Liver (tissue), 9 donors: ENCODE data around the gene PPP2R5C. TPM values are rescaled to one million over a fixed set of nuclear protein-coding genes. Genes with fewer than 3 reads are reported as not detected.

ENCODE experiments used
- DNase-seq: peaks from one replicate; pipeline ENCODE4 v3.0.0-alpha.2; 2017; ENCODE audit warnings: low spot score
- H3K27ac ChIP-seq, 2 donors: one replicate each; pipeline ENCODE4 v1.7.0; 2013; ENCODE audit warnings: inconsistent platforms in 2 of 2, low read length in 2 of 2, control low read depth in 1 of 2, low read depth in 1 of 2, mild to moderate bottlenecking in 1 of 2
- H3K27me3 ChIP-seq, 4 donors: one replicate each; pipeline versions ENCODE4 v1.6.1 to v1.7.0; 2013; ENCODE audit warnings: low read length in 3 of 4, inconsistent platforms in 1 of 4, mild to moderate bottlenecking in 1 of 4, moderate library complexity in 1 of 4; ENCODE audit not compliant: control insufficient read depth in 4 of 4, insufficient read depth in 4 of 4
- H3K36me3 ChIP-seq, 4 donors: one replicate each; pipeline versions ENCODE4 v1.6.1 to v1.7.0; 2013; ENCODE audit warnings: low read length in 3 of 4, mild to moderate bottlenecking in 3 of 4, low read depth in 1 of 4, moderate library complexity in 1 of 4; ENCODE audit not compliant: control insufficient read depth in 4 of 4, insufficient read depth in 3 of 4
- H3K4me1 ChIP-seq, 4 donors: one replicate each; pipeline versions ENCODE4 v1.6.1 to v1.7.0; 2013; ENCODE audit warnings: low read length in 3 of 4, mild to moderate bottlenecking in 3 of 4, moderate library complexity in 1 of 4; ENCODE audit not compliant: control insufficient read depth in 4 of 4, insufficient read depth in 4 of 4
- H3K4me3 ChIP-seq, 3 donors: one replicate each; pipeline versions ENCODE4 v1.6.1 to v1.7.0; 2013; ENCODE audit warnings: low read length in 3 of 3, control low read depth in 1 of 3, low read depth in 1 of 3, mild to moderate bottlenecking in 1 of 3
- H3K9ac ChIP-seq, 2 donors: one replicate each; pipeline ENCODE4 v1.7.0; 2013; ENCODE audit warnings: low read length in 2 of 2, mild to moderate bottlenecking in 2 of 2, moderate library complexity in 2 of 2, control low read depth in 1 of 2, low read depth in 1 of 2
- H3K9me3 ChIP-seq, 4 donors: one replicate each; pipeline versions ENCODE4 v1.6.1 to v1.7.0; 2013; ENCODE audit warnings: low read length in 3 of 4; ENCODE audit not compliant: control insufficient read depth in 4 of 4
- ATF3 ChIP-seq: IDR thresholded peaks from 2 replicates; pipeline ENCODE4 v1.6.1; 2016; ENCODE audit warnings: antibody characterized with exemption
- EGR1 ChIP-seq, 2 donors: IDR thresholded peaks; 2 replicates each; pipeline ENCODE4 v1.6.1; 2016 to 2018; ENCODE audit warnings: antibody characterized with exemption in 2 of 2, low read depth in 2 of 2
- FOXA1 ChIP-seq: IDR thresholded peaks from 2 replicates; pipeline ENCODE4 v1.6.1; 2016; ENCODE audit warnings: antibody characterized with exemption
- FOXA2 ChIP-seq: IDR thresholded peaks from 2 replicates; pipeline ENCODE4 v1.6.1; 2016; ENCODE audit warnings: antibody characterized with exemption
- GABPA ChIP-seq, 2 donors: IDR thresholded peaks in 1 of 2; conservative IDR thresholded peaks in 1 of 2; 2 replicates each; pipeline ENCODE4 v1.6.1; 2016; ENCODE audit warnings: antibody characterized with exemption in 2 of 2, mild to moderate bottlenecking in 1 of 2, moderate library complexity in 1 of 2
- HNF4A ChIP-seq, 2 donors: conservative IDR thresholded peaks; 2 replicates each; pipeline ENCODE4 v1.6.1; 2016; ENCODE audit warnings: antibody characterized with exemption in 2 of 2, mild to moderate bottlenecking in 2 of 2
- HNF4G ChIP-seq: IDR thresholded peaks from 2 replicates; pipeline ENCODE4 v1.6.1; 2016; ENCODE audit warnings: antibody characterized with exemption
- JUND ChIP-seq, 2 donors: IDR thresholded peaks; 2 replicates each; pipeline ENCODE4 v1.6.1; 2016; ENCODE audit warnings: antibody characterized with exemption in 2 of 2
- MAX ChIP-seq: IDR thresholded peaks from 2 replicates; pipeline ENCODE4 v1.6.1; 2016; ENCODE audit warnings: antibody characterized with exemption
- NR2F2 ChIP-seq: IDR thresholded peaks from 2 replicates; pipeline ENCODE4 v1.6.1; 2016; ENCODE audit warnings: antibody characterized with exemption
- RAD21 ChIP-seq, 2 donors: IDR thresholded peaks; 2 replicates each; pipeline ENCODE4 v1.6.1; 2016; ENCODE audit warnings: antibody characterized with exemption in 2 of 2, mild to moderate bottlenecking in 2 of 2
- RXRA ChIP-seq, 2 donors: IDR thresholded peaks; 2 replicates each; pipeline ENCODE4 v1.6.1; 2017 to 2018; ENCODE audit warnings: antibody characterized with exemption in 2 of 2, mild to moderate bottlenecking in 1 of 2
- SP1 ChIP-seq: IDR thresholded peaks from 2 replicates; pipeline ENCODE4 v1.6.1; 2018; ENCODE audit warnings: antibody characterized with exemption, mild to moderate bottlenecking
- TAF1 ChIP-seq: conservative IDR thresholded peaks from 2 replicates; pipeline ENCODE4 v1.6.1; 2016; ENCODE audit warnings: antibody characterized with exemption, mild to moderate bottlenecking
- YY1 ChIP-seq: IDR thresholded peaks from 2 replicates; pipeline ENCODE4 v1.6.1; 2016; ENCODE audit warnings: antibody characterized with exemption, mild to moderate bottlenecking
- WGBS: extraction: QIAGEN DNeasy Blood & Tissue Kit; methylation state at CpG from one replicate; pipeline ENCODE4 v1.1.7; 2013; 5-methylcytosine and 5-hydroxymethylcytosine counted together
- polyA plus RNA-seq, 2 donors: library from polyadenylated mRNA; stranded (reverse) in 1 of 2; unstranded in 1 of 2; fragments of 200-250 nt in 1 of 2; fragments of >200 nt in 1 of 2; fragmentation: Nextera tagmentation in 1 of 2; extraction: Ambion mirVana in 1 of 2; gene quantifications; one replicate each; pipeline versions ENCODE4 v1.2.1 to v1.2.3, GENCODE V29; 2013 to 2015
- total RNA-seq, 2 donors: library from RNA; depleted of rRNA; stranded (reverse); fragments of >200 nt; gene quantifications; one replicate each; pipeline ENCODE4 v1.2.3, GENCODE V29; 2014
- TF ChIP-seq, protein P1 (sequence below): IDR thresholded peaks from 2 replicates; pipeline ENCODE4 v1.6.1; 2016; ENCODE audit warnings: antibody characterized with exemption
- TF ChIP-seq, protein P2 (sequence below): fragments of 150-350 bp; IDR thresholded peaks from 2 replicates; pipeline ENCODE4 v1.5.1; 2017; ENCODE audit warnings: improper control_type of control experiment, low read depth, low read length; ENCODE audit not compliant: missing input control
- TF ChIP-seq, protein P3 (sequence below): IDR thresholded peaks from 2 replicates; pipeline ENCODE4 v1.6.1; 2016; ENCODE audit warnings: antibody characterized with exemption, mild to moderate bottlenecking
- donor health status: healthy.
- donor health status: healthy.
- donor health status: healthy.
- donor health status: healthy.
- donor health status: healthy.

Gene PPP2R5C
- total and polyA plus RNA-seq, 4 donors: 33.5 to 52.3 (median 43.9) TPM

- peaks cover 0 to 17% (median 3%) of the 10 kb centered on the region in 4 donors for H3K36me3 ChIP-seq
- no peak for TF ChIP-seq YY1
- no peak for TF ChIP-seq RAD21 (IDR thresholded peaks at IDR 0.05)
- TF ChIP-seq ATF3: no peak
- TF ChIP-seq, protein P1, sequence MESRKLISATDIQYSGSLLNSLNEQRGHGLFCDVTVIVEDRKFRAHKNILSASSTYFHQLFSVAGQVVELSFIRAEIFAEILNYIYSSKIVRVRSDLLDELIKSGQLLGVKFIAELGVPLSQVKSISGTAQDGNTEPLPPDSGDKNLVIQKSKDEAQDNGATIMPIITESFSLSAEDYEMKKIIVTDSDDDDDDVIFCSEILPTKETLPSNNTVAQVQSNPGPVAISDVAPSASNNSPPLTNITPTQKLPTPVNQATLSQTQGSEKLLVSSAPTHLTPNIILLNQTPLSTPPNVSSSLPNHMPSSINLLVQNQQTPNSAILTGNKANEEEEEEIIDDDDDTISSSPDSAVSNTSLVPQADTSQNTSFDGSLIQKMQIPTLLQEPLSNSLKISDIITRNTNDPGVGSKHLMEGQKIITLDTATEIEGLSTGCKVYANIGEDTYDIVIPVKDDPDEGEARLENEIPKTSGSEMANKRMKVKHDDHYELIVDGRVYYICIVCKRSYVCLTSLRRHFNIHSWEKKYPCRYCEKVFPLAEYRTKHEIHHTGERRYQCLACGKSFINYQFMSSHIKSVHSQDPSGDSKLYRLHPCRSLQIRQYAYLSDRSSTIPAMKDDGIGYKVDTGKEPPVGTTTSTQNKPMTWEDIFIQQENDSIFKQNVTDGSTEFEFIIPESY: no peak
- TF ChIP-seq NR2F2: no peak
- TF ChIP-seq, protein P2, sequence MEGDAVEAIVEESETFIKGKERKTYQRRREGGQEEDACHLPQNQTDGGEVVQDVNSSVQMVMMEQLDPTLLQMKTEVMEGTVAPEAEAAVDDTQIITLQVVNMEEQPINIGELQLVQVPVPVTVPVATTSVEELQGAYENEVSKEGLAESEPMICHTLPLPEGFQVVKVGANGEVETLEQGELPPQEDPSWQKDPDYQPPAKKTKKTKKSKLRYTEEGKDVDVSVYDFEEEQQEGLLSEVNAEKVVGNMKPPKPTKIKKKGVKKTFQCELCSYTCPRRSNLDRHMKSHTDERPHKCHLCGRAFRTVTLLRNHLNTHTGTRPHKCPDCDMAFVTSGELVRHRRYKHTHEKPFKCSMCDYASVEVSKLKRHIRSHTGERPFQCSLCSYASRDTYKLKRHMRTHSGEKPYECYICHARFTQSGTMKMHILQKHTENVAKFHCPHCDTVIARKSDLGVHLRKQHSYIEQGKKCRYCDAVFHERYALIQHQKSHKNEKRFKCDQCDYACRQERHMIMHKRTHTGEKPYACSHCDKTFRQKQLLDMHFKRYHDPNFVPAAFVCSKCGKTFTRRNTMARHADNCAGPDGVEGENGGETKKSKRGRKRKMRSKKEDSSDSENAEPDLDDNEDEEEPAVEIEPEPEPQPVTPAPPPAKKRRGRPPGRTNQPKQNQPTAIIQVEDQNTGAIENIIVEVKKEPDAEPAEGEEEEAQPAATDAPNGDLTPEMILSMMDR: no peak
- TF ChIP-seq JUND (IDR thresholded peaks at IDR 0.05): no peak
- no peak for TF ChIP-seq FOXA2
- no peak for TF ChIP-seq MAX
- no peak for TF ChIP-seq RXRA (IDR thresholded peaks at IDR 0.05)
- TF ChIP-seq HNF4G: no peak
- TF ChIP-seq GABPA (IDR thresholded peaks at IDR 0.05 in 1 of 2, conservative IDR thresholded peaks at IDR 0.05 in 1 of 2): no peak
- TF ChIP-seq FOXA1: no peak
- no peak for TF ChIP-seq SP1
- no peak for TF ChIP-seq TAF1
- no peak for TF ChIP-seq HNF4A (conservative IDR thresholded peaks at IDR 0.05)
- TF ChIP-seq, protein P3, sequence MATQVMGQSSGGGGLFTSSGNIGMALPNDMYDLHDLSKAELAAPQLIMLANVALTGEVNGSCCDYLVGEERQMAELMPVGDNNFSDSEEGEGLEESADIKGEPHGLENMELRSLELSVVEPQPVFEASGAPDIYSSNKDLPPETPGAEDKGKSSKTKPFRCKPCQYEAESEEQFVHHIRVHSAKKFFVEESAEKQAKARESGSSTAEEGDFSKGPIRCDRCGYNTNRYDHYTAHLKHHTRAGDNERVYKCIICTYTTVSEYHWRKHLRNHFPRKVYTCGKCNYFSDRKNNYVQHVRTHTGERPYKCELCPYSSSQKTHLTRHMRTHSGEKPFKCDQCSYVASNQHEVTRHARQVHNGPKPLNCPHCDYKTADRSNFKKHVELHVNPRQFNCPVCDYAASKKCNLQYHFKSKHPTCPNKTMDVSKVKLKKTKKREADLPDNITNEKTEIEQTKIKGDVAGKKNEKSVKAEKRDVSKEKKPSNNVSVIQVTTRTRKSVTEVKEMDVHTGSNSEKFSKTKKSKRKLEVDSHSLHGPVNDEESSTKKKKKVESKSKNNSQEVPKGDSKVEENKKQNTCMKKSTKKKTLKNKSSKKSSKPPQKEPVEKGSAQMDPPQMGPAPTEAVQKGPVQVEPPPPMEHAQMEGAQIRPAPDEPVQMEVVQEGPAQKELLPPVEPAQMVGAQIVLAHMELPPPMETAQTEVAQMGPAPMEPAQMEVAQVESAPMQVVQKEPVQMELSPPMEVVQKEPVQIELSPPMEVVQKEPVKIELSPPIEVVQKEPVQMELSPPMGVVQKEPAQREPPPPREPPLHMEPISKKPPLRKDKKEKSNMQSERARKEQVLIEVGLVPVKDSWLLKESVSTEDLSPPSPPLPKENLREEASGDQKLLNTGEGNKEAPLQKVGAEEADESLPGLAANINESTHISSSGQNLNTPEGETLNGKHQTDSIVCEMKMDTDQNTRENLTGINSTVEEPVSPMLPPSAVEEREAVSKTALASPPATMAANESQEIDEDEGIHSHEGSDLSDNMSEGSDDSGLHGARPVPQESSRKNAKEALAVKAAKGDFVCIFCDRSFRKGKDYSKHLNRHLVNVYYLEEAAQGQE: no peak
- no peak for TF ChIP-seq EGR1 (IDR thresholded peaks at IDR 0.05; ENCODE audit: low read depth in 2 of 2)
- no peak overlapping the region for H3K27ac ChIP-seq
- 91% methylated on average over 17 of the region's 17 CpGs for WGBS
- H3K4me1 ChIP-seq: peaks cover 3 to 20% (median 10%) of the 10 kb centered on the region in 4 donors
- no peak overlapping the region for H3K4me3 ChIP-seq
- DNase-seq: no peak
- no peaks in the 10 kb centered on the region for H3K9me3 ChIP-seq
- H3K27me3 ChIP-seq: no peaks in the 10 kb centered on the region
- no peak overlapping the region for H3K9ac ChIP-seq
Observed at GRCh38 chr14:101858791-101859537, 97.5 kb downstream of the PPP2R5C start.
